Measurements from ENCODE around the gene GNG2. TPM values are rescaled to one million over a fixed set of nuclear protein-coding genes. Genes with fewer than 3 reads are reported as not detected.

Gene GNG2
- total RNA-seq, 1 donor from 2014 or later, result 0.20 TPM

DNA sequence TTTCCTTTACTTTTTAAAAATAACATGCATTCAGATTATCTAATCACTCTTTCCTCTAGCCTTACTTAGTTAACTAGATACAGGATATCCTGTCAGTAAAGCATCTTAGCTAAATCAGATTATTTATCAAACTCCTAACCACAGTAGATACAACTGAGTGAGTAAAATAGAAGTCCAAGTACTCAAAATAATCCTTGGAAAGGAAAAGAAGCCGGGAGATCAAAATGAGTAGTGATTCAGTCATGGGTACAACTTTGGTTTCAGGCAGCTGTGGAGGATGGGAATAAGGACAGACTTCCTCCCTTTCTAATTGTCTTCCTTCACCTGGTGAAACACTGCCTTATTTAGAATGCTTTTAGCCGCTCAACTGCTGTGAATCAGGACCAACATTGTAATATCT is 29.4 kb downstream of the GNG2 start:
- no peak for DNase-seq (ENCODE audit: low read depth, low spot score)

DNA sequence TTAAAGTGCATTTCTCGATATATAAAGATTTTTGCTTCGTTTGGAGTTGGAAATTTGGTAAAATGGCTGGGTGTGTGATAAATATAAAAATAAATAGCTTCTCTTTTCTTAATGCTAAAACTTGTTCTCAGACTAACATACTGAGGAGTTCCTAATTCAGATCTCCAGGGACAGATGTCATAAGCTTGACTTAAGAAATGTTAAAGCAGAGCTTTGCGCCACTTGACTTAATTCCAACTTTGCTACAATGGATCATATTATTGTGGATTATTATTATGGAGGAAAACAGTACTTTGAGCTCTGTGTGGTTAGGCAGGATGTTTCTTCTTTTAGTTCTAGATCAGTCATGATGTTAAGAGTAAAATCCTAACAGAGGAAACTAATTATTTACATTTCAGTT is 33.8 kb downstream of the GNG2 start:
- DNase-seq (ENCODE audit: low read depth, low spot score), result no peak

DNA sequence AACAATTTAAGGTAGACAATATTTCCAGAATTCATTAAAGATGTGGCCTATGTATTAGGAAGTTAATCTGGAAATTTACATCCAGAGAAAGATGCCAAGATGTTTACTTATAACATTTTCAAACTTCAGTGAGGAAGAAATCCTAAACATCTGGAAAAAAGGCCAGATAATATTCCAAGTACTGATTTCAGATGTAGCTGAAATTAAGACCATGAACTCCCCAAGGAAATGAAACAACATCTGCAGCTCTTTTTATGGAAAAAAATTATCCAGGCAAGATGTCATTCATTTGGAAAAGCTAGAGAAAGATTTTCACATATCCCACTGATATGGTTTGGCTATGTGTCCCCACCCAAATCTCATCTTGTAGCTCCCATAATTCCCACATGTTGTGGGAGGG is 35.0 kb downstream of the GNG2 start:
- no peak for DNase-seq (ENCODE audit: low read depth, low spot score)

DNA sequence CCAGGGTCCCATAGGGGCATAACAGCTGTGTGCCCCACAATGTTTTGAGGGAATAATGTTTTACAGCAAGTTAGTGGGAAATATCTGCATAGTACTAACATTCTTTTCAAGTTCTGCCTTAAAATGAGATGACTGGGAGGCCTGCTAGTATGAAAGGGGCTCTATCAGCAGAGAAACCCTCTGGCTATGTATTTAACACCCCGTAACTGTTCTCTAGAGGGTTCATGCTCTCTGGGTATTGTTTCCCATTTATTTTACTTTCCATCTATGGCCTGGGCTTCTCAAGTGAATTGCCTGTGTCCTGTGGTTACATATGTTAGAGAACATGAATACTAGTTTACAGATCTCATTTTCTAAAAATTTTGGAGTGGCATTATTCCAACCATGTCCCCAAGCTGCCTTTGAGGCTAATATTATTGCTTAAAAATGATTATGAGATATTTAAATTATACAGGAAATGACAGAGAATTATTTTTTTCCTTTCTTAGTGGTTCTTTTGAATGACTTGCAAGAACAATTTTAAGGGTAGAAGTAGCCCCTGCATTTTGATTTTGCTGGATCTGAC is 37.5 kb downstream of the GNG2 start:
- no peak for DNase-seq (ENCODE audit: low read depth, low spot score)

DNA sequence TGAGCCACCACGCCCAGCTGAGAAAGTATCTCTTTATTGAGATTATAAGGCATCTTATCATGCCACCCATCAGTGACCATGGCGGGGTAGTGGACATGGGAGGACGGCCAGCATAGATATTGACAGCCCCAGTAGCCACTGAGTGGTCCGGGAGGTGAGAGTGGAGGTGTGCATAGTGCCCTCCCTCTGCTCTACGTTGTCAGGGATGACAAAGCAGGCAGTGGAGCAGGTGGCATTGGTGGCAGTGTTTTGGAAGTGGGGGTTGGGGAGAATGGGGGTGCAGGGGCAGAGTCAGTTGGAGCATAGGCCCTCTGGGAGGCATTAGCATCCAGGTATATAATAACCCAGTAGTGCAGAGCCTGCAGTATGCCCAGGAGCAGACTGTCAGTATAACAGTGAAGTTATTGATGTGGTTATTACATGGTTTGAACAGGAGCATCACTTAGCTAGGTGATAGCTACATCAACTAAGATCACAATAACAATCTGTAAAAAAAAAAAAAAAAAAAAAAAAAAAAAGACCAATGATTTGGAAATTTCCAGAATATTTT is 41.1 kb downstream of the GNG2 start:
- no peak for DNase-seq (ENCODE audit: low read depth, low spot score)

DNA sequence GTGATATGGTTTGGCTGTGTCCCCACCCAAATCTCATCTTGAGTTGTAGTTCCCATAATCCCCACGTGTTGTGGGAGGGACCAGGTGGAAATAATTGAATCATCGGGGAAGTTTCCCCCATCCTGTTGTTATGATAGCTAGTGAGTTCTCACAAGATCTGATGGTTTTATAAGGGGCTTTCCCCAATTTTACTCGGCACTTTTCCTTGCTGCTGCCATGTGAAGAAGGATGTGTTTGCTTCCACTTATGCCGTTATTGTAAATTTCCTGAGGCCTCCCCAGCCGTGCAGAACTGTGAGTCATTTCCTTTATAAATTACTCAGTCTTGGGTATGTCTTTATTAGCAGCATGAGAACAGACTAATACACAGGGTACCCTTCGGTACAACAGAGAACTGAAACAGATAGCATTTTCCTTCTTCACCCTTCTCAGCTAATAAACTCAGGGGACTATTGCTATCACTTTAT is 45.3 kb downstream of the GNG2 start:
- DNase-seq (ENCODE audit: low read depth, low spot score), result peak; percentile 76

DNA sequence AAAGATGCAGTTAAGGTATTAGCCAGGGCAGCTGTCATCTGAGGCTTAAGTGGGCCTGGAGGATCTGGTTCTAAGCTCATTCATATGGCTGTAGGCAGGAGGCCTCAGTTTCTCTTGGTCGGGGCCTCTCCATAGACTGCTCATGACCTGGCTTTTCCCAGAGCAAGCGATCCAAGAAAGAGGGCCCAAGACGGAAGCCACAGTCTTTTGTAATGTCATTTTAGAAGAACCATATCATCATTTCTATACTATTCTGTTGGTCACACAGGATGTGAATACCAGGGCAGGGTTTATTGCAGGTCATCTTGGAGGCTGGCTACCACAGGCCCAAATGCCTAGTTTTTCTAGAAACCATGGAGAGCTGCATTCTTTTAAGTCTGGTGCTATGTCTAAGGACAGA is 47.7 kb downstream of the GNG2 start:
- no peak for DNase-seq (ENCODE audit: low read depth, low spot score)

DNA sequence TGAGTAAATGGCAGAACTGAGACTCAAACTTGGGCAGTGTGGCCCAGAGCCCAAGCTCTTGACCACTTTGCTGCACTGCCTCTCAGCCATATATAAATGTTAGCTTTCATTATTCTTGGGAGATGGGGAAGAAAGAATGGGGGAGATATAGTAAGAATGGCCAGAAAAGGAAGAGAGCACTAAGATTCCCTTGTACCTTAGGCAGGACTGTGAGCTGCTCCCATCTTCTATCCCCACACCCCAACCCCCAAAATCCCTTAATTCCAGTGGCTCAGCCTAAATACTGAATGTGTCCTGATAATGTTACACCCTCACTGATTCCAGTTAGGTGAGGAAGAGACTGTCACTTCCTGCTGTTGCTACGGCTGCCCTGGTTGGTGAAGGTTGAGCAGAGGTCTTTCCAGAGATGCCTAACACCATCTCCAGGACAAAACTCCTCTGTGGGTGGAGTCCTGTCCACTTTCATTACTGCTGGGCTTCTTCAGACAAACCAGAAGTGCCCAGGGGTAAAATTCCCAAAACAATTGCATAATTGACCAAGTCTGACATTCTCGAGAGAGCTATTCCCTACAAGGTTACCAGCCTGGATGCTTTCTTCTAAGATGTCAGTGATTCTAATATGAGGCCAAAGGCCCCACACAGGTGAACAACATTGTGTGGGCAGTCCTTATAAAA is 51.8 kb downstream of the GNG2 start:
- no peak for DNase-seq (ENCODE audit: low read depth, low spot score)

DNA sequence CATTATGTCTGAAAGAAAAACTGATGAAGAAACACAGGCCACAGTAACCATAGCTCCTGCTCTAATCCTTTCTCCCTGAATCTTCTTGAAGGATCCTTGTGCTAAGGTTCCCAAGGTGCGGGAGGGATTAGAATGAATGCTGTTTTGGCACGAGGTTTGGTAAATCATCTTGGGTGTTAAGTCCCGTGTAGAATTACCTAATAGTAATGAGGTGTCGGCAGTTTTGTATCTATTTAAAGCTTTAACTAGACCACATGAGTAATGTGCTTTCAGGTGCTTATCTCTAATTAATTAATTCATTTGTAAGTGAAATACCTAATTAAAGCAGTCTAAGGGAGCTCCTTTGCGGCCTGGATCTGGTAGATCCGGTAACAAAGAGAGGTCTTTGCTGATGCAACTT is 53.9 kb downstream of the GNG2 start:
- no peak for DNase-seq (ENCODE audit: low read depth, low spot score)

DNA sequence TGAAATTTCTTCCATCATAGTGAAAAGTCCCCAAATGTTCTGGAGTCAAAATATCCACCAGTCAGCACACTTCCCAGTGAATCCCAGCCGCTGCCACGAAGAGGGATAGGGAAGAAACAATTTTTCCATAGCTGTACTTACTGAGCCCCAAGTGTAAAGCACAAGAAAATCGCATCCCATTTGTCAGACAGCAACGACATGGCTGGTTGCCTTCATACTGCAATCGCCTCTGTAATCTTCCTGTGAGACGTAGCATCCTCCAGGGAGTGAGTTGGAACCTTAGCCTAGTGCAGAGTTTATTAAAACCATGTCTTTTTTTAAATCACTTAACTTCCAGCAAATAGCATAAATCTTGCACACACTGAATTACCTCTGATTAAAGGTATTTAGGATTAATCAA is 56.8 kb downstream of the GNG2 start:
- no peak for DNase-seq (ENCODE audit: low read depth, low spot score)

DNA sequence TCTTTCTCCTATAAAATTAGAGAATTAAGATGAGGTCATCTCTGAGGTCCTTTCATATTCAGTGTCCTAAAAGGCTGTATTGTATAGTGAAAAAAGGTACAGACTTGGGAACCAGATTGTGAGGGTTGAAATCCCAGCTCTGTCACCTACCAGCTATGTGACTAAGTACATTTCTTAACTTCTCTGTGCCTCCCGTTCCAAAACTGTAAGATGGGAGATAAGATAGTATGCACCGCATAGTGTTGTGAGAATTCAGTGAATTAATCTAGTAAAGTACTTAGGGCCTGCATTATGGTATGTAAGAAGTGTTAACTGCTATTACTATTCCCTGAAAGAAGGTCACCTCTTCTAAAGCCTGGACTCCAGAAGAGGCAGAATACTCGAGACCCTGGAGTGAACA is 60.6 kb downstream of the GNG2 start:
- no peak for DNase-seq (ENCODE audit: low read depth, low spot score)

DNA sequence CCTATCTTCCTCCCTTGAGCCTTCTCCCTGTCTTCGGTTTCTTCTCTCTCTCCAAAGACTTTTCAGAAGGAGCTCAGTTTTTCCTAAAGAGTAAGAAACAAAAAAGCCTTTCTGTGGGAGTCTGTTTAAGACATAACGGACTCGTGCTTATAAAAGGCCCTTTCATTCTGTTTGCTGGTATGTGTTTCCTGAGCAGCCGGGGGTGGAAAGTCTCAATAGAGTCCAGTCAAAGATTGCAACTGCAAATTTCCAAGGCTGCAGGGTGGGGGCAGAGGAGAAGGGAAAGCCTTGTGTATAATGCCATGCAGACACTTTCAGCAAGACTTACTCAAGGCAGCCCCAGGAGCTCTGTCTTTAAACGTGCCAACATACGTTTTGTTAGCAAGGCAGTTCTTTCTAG is 62.2 kb downstream of the GNG2 start:
- no peak for DNase-seq (ENCODE audit: low read depth, low spot score)

DNA sequence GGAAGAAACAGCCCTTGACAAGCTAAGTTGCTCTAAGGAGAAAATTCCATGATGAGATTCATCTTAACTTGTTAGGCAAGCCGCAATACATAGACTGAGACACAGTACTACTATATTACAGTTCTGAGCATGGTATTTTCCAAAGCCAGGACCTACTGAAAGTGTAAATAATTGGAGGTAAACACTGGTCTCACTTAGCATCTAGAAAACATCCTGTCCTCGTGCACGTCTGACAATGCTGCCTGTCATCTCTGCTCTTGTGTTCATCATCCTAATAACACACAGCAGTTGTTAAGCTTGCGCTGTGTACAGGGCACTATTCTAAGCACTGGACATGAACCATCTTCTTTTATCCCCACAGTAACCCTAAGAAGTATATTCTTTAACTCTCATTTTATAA is 64.2 kb downstream of the GNG2 start:
- DNase-seq (ENCODE audit: low read depth, low spot score), result no peak

DNA sequence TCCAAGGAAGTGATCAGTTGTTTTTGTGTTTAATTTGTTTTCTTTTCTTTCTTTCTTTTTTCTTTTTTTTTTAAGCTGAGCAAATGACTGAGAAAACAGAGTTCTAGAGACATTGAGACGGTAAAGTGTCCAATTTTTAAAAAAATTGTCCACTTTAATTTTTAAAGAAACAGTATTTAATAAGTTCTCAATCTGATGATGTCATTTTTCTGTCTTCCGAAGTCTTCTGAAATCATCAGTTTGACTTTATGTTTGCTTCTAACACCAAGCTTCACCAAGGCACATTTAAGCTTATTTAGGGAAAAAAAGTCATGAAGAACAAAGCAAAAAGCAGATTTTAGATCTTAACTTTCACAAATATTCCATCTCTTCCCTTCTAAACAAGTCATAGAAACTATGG is 65.6 kb downstream of the GNG2 start:
- no peak for DNase-seq (ENCODE audit: low read depth, low spot score)

DNA sequence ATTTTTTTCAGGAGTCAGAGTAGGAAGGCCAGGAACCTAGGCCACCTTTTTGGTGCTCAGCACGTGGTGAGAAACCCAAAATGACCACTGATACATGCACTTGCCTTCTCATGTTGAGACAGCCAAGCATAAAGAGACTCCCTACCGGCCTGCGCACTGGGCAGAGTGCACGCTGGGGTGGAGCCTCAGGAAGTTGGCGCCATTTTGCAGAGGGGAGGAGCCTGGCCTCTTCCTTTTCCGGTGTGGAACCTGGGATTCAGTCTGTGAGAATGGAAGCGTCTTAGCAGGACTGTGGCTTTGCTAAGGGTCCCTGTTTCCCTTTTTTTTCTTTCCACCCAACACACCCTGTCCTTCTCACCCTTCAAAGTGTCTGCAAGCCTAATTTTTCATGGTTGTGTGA is 66.0 kb downstream of the GNG2 start:
- no peak for DNase-seq (ENCODE audit: low read depth, low spot score)

DNA sequence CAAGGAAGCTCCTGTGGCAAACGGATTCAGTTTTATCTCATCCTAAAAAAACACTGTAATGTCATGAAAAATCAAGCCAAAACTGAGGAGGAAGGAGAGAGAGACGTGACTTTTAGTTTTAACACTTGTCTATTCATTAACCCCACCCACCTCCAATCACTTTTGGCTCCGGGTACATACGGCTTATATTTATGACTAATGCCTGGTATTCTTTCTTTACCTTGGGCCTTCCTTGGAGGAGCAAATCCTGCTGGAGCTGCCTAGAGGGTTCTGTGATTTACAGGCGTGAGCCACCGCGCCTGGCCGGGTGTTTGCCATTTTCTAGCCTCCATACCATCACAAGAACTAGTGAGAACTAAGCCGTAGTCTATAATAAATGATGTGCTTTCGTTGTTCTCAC is 68.2 kb downstream of the GNG2 start:
- no peak for DNase-seq (ENCODE audit: low read depth, low spot score)

DNA sequence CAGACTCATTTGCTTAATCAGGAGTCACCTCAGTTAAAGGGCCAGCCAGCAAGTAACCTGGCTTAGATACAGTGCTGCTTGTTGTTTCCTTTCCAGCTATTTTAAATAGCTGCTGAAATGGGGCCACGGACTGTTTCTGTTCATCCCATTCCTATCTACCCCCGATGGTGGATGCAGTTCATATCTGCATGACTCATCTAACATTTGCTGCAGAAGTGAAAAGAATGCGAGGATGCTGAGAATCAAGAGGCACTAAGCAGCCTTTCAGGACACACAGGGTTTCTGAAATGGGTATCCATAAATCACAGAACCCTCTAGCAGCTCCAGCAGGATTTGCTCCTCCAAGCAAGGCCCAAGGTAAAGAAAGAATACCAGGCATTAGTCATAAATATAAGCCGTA is 68.8 kb downstream of the GNG2 start:
- no peak for DNase-seq (ENCODE audit: low read depth, low spot score)

DNA sequence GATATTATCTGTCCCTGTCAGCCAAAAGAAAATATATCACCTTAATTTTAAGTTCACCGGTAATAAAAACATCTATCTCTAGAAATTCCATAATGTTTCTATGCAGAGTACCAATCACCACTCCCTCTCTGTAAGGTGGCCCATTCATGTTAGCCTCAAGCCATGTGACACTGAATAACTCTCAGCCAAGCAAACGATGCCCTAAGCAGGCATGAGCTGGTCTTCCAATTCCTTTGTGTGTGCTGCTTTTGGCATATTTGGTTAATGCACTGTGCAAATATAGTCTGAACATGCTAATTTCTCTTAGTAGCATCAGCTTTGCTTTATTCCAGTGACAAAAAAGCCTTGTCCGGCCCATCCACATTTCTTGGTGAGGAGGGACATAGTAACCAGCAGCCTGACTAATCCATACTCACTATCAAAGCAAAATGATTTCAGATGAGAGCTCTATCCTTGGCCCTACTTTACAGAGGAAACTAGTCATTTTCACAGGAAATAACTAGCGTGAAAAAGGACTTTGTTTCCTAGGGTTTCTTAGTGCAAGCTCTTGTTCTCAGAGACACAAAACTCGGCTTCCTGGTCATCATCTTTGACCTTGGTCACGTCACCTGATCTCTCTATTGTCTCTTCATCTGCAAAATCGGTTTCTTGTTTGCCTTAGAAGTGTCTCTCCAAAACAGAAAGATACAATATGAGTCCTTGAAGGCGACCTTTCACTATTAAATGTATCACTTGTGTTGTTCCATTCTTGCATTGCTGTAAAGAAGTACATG is 69.7 kb downstream of the GNG2 start:
- DNase-seq (ENCODE audit: low read depth, low spot score), result no peak

DNA sequence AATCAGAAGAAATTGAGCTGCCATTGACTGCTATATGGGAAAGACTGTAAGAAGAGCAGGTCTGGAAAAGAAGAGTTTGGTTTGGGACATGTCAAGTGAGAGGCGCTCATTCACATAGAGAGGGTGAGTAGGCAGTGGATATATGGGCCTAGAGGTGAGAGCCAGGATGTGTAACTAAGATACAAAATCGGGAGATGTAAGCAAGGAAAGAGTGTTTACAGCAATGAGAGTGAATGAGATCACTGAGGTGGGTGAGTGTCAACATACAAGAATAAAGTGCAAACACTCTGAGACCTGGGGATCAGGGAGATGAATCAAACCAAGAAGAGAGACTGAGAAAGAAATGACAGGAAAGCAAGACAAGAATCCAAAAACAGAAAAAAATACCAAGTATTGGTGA is 70.9 kb downstream of the GNG2 start:
- DNase-seq (ENCODE audit: low read depth, low spot score), result no peak

DNA sequence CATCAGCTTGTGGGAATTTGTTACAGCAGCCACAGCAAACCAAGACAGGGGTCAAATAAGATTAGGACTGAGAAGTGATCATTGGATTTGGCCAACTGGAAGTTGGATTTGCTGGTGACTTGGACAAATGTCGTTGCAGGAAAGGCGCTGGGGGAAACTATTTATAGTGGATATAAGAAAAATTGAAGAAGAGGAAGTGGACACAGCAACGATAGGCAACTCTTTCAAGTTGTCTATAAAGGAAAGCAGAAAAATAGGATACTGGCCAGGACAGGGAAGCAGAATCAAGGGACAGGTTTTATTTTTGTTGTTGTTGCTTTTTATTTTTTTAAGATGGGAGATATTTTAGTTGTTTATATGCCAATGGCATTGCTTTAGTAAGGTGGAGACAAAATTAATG is 72.8 kb downstream of the GNG2 start:
- DNase-seq (ENCODE audit: low read depth, low spot score), result no peak

DNA sequence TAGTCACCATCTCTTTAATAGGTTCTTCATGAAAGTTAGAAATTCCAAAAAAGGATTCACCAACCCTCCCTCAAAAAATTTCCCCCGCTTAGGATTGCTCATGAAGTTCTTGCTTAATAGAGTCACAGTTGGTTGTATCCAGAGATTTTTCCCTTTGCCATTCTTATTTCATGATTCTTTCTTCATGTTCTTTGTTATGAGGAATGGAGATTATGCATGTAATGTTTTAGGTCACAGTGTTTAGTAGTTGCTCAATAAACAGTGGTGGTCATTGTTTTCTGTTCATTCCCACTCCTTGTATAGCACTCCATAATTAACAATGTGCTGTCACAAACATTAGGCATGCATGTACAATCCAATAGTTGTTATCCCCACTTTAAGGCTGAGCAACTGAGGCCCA is 77.7 kb downstream of the GNG2 start:
- no peak for DNase-seq (ENCODE audit: low read depth, low spot score)

DNA sequence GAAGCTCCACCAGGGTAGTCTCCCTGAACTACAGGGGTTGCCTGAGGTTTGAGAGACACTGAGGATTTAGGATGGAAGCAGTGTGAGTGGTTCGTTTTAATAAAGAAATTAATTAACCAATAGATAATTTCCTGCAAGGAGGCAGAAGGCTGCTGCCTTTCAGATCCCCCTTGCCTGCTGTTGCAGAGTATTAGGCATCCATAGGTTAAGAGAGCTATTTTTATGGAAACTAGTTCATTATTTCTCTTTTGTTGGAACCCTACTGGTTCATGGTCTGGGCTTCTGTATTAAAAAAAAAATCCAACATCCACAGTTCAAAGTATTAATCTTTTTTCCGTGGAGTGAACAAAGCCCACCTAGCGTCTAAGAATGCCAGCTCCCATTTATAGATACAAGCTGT is 78.4 kb downstream of the GNG2 start:
- DNase-seq (ENCODE audit: low read depth, low spot score), result no peak

DNA sequence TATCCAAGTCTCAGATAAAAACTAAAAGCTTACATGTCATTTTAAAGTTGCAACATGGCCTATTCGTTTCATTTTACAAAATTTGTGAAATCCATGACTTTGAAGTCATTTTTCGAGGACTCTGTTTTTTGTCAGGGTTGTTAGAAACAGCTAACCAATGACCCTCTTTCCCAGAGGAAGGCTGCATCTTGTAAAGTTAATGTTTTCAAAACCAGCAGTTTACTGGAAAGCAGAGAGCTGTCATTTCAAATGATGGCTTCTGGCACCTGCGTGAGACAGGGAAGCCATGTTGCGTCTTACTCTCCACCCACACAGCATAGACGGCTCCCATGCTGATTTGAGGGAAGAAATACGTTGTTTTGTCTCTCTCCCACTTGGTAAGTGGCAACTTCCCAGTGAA is 78.8 kb downstream of the GNG2 start:
- DNase-seq (ENCODE audit: low read depth, low spot score), result no peak

All from pulmonary artery endothelial cell (primary cell).